ENCODE results near the gene RAD51B. TPM values are rescaled to one million over a fixed set of nuclear protein-coding genes. Genes with fewer than 3 reads are reported as not detected.

The RAD51B gene
- total RNA-seq, 1 experiment from 2014 or later: 8.5 TPM

- BruUV-seq (replicated peaks): no TSS peak
- no peaks in the 10 kb centered on the region for H3K36me3 ChIP-seq (ENCODE audit: control insufficient read depth, insufficient read depth, low read length)
- intact Hi-C loops (cut with micrococcal nuclease; ENCODE audit: unreplicated experiment) (no loop called here), in situ Hi-C loops (cut with HindIII; ENCODE audit: low pct_unique_long_range_greater_than_20kb, low sequenced_read_pairs) (no loop called here)
- ChIA-PET CTCF (no interaction called here), POLR2A (interaction anchor here (0.5 kb wide), 1 partner anchor 110 kb away, joined by 4 read pairs; no protein-coding TSS in a partner anchor)
- DNase-seq (ENCODE audit: low read depth, low spot score) (no peak), ATAC-seq (no peak)
- H3K9me3 ChIP-seq (ENCODE audit: control insufficient read depth, insufficient read depth, low read depth, low read length): no peaks in the 10 kb centered on the region
- H3K4me3 ChIP-seq (ENCODE audit: low read depth in 2 of 2, low read length in 2 of 2): no peak overlapping the region
- TF ChIP-seq, protein P1, sequence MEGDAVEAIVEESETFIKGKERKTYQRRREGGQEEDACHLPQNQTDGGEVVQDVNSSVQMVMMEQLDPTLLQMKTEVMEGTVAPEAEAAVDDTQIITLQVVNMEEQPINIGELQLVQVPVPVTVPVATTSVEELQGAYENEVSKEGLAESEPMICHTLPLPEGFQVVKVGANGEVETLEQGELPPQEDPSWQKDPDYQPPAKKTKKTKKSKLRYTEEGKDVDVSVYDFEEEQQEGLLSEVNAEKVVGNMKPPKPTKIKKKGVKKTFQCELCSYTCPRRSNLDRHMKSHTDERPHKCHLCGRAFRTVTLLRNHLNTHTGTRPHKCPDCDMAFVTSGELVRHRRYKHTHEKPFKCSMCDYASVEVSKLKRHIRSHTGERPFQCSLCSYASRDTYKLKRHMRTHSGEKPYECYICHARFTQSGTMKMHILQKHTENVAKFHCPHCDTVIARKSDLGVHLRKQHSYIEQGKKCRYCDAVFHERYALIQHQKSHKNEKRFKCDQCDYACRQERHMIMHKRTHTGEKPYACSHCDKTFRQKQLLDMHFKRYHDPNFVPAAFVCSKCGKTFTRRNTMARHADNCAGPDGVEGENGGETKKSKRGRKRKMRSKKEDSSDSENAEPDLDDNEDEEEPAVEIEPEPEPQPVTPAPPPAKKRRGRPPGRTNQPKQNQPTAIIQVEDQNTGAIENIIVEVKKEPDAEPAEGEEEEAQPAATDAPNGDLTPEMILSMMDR (IDR thresholded peaks at IDR 0.05): no peak
- no peak for TF ChIP-seq SIN3A (IDR thresholded peaks at IDR 0.05; ENCODE audit: borderline replicate concordance, insufficient read depth, low read depth, low read length)
- TF ChIP-seq REST (IDR thresholded peaks at IDR 0.05; ENCODE audit: insufficient read depth in 1 of 2, low read depth in 2 of 2, low read length in 1 of 2): no peak
- no peak for TF ChIP-seq TCF7L2 (IDR thresholded peaks at IDR 0.05; ENCODE audit: low read depth, low read length)
- no peak for TF ChIP-seq POLR2AphosphoS5 (IDR thresholded peaks at IDR 0.05; ENCODE audit: low read depth, low read length)
- no peak overlapping the region for H3K27ac ChIP-seq (ENCODE audit: low read length)
- no peaks in the 10 kb centered on the region for H3K27me3 ChIP-seq (ENCODE audit: control insufficient read depth, insufficient read depth, low read length)
- H3K4me1 ChIP-seq (ENCODE audit: control insufficient read depth, insufficient read depth, low read length): no peaks in the 10 kb centered on the region
These were observed 872.2 kb downstream of the RAD51B start for GRCh38 chr14:68691792-68692118.

DNA sequence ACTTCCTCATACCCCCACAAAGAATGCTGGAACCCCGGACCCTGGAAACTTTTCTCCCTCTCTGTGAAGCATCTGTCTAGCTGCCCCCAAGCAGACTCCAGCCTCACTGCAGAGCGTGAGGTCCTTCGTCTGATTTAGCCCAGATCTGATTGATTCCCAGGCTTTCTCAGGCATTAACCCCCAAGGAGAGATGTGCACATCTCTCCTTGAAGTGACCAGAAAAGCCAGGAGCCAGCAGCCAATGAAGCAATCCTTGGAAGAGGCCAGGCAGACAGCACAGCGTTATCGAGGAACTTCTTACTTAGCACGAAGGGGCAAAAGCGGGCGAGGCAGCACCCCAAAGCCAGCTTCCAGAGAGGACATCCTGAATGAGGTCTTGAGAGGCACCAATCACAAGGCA is 872.6 kb downstream of the RAD51B start:
- Histone ChIP-seq H3K9me3 (ENCODE audit: control insufficient read depth, insufficient read depth, low read depth, low read length) (no peaks in the 10 kb centered on the region), H3K36me3 (ENCODE audit: control insufficient read depth, insufficient read depth, low read length) (no peaks in the 10 kb centered on the region), H3K4me3 (ENCODE audit: low read depth in 2 of 2, low read length in 2 of 2) (no peak overlapping the region), H3K27ac (ENCODE audit: low read length) (no peak overlapping the region), H3K27me3 (ENCODE audit: control insufficient read depth, insufficient read depth, low read length) (no peaks in the 10 kb centered on the region), H3K4me1 (ENCODE audit: control insufficient read depth, insufficient read depth, low read length) (no peaks in the 10 kb centered on the region)
- BruUV-seq (replicated peaks): no TSS peak
- ChIA-PET POLR2A (interaction anchor here (0.5 kb wide), 1 partner anchor 110 kb away, joined by 4 read pairs; no protein-coding TSS in a partner anchor), CTCF (no interaction called here)
- no peak for DNase-seq (ENCODE audit: low read depth, low spot score)
- intact Hi-C loops (cut with micrococcal nuclease; ENCODE audit: unreplicated experiment): no loop called here
- in situ Hi-C loops (cut with HindIII; ENCODE audit: low pct_unique_long_range_greater_than_20kb, low sequenced_read_pairs): no loop called here
- ATAC-seq: no peak
- TF ChIP-seq, protein P1 (IDR thresholded peaks at IDR 0.05): no peak
- TF ChIP-seq SIN3A (IDR thresholded peaks at IDR 0.05; ENCODE audit: borderline replicate concordance, insufficient read depth, low read depth, low read length) (no peak), REST (IDR thresholded peaks at IDR 0.05; ENCODE audit: insufficient read depth in 1 of 2, low read depth in 2 of 2, low read length in 1 of 2) (no peak), POLR2AphosphoS5 (IDR thresholded peaks at IDR 0.05; ENCODE audit: low read depth, low read length) (no peak), TCF7L2 (IDR thresholded peaks at IDR 0.05; ENCODE audit: low read depth, low read length) (no peak)
